Adipocyte (in vitro differentiated cells): ENCODE measurements around the gene FAM131A.

Experiments used
- DNase-seq: peaks from one replicate; pipeline ENCODE4 v3.0.0-alpha.2; 2015; ENCODE audit warnings: low read depth
- H3K27me3 ChIP-seq: replicated peaks from 2 replicates; pipeline ENCODE4 v1.7.0; 2013; ENCODE audit warnings: mild to moderate bottlenecking, low read length, moderate library complexity; ENCODE audit not compliant: control insufficient read depth, insufficient read depth
- H3K36me3 ChIP-seq: 2 replicates; pipeline ENCODE4 v1.7.0; 2013; ENCODE audit warnings: low read length, mild to moderate bottlenecking, moderate library complexity; ENCODE audit not compliant: control insufficient read depth, insufficient read depth, severe bottlenecking
- H3K4me1 ChIP-seq: 2 replicates; pipeline ENCODE4 v1.7.0; 2013; ENCODE audit warnings: mild to moderate bottlenecking, low read length, moderate library complexity; ENCODE audit not compliant: control insufficient read depth, insufficient read depth
- H3K4me3 ChIP-seq: 2 replicates; pipeline ENCODE4 v1.7.0; 2013; ENCODE audit warnings: mild to moderate bottlenecking, low read length, moderate library complexity
- H3K9ac ChIP-seq: 2 replicates; pipeline ENCODE4 v1.7.0; 2013; ENCODE audit warnings: mild to moderate bottlenecking, low read length, moderate library complexity
- H3K9me3 ChIP-seq: 2 replicates; pipeline ENCODE4 v1.7.0; 2013; ENCODE audit warnings: mild to moderate bottlenecking, low read length, moderate library complexity; ENCODE audit not compliant: control insufficient read depth

FAM131A gene

GRCh38 chr3:184360929-184361531, 23.6 kb downstream of the FAM131A start:
- Histone ChIP-seq H3K4me3 (peak overlapping the region; percentile 99), H3K27me3 (no peaks in the 10 kb centered on the region), H3K36me3 (peaks cover 18% of the 10 kb centered on the region), H3K4me1 (peaks cover 21% of the 10 kb centered on the region), H3K9me3 (no peaks in the 10 kb centered on the region), H3K9ac (peak overlapping the region; percentile 97)
- DNase-seq = no peak

DNA sequence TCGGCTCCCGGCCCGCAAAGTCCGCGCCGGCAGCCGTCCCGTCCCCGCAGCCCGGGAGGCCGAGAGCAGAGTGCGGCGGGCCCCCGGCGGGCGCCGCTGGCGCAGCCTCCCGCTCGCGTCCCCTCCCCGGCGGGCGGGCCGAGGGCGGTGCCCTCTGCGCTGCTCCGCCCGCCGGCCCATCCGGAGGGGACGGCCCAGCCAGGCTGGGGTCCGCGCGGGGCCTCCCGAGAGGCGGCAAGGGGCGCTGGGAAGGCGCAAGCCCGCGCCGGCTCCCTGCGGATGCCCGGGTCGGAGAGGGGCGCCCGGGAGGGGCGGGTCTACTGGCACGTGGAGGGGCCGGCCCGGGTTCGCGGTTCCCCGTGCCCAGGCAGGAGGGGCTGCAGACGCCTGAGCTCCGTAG, 24.1 kb downstream of the FAM131A start, which contains the start of the genes CLCN2 and POLR2H:
TSS of gene CLCN2 (minus strand) at position 74 of the 400 bp plus-strand sequence. CDS start 126 bp downstream, outside the sequence.
TSS of gene POLR2H (plus strand) at position 179 of the 400 bp plus-strand sequence. CDS start 1,783 bp downstream, outside the sequence.
- peak within 1 kb of the TSS; percentile 97 for H3K9ac ChIP-seq
- DNase-seq = peak; percentile 87
- no peaks in the 10 kb centered on the region for H3K9me3 ChIP-seq
- peak within 1 kb of the TSS; percentile 99 for H3K4me3 ChIP-seq
- H3K27me3 ChIP-seq = no peaks in the 10 kb centered on the region
- peaks cover 21% of the 10 kb centered on the region for H3K4me1 ChIP-seq
- H3K36me3 ChIP-seq = peaks cover 19% of the 10 kb centered on the region

GRCh38 chr3:184361932-184362667, 24.7 kb downstream of the FAM131A start:
- peak; percentile 83 for DNase-seq
- peak overlapping the region; percentile 97 for H3K9ac ChIP-seq
- peak overlapping the region; percentile 99 for H3K4me3 ChIP-seq
- H3K36me3 ChIP-seq = peaks cover 22% of the 10 kb centered on the region
- H3K4me1 ChIP-seq = peaks cover 21% of the 10 kb centered on the region
- H3K27me3 ChIP-seq = no peaks in the 10 kb centered on the region
- H3K9me3 ChIP-seq = no peaks in the 10 kb centered on the region

DNA sequence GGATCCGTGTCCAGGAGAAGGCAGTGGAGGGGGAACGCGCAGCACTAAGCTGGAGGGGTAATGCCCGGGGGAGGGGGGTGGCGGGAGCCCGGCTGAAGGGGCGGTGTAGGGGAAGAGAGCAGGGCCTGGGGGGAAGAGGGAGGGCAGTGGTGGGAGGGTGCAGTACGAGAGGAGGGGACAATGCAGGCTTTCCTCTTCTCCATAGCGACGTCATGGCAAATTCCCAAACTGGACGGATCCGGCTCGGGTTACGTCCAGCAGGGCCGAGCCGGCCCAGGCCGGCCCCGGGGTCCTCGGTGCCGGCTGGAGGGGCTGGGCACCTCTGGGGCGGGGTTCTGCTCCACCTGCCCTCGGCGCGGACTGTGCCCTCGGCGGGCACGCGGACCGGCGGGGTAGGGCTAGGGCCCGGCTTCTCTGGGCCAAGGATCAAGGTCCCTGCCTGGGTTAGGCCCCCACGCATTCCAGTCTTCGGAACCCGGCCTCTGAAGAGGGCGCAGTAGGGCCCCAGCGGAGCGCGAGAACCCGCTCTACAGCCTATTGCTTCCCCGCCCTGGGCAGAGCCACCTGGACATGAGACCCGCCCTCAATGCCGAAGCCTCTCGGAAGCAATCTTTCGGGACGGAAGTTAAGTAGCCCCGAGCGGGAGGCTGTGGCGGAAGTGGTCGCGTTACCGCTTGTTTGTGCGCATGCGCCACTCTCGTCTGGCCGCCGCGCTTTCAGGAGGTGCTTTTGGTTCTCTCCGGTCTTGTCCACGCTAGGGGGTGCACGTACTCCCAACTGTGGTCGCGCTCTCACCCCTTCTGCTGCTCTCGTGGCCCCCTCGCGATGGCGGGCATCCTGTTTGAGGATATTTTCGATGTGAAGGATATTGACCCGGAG, 25.5 kb downstream of the FAM131A start:
- H3K9ac ChIP-seq = peak overlapping the region; percentile 97
- peaks cover 26% of the 10 kb centered on the region for H3K36me3 ChIP-seq
- peak; percentile 99 for DNase-seq
- peaks cover 23% of the 10 kb centered on the region for H3K4me1 ChIP-seq
- H3K27me3 ChIP-seq = no peaks in the 10 kb centered on the region
- H3K4me3 ChIP-seq = peak overlapping the region; percentile 99
- H3K9me3 ChIP-seq = no peaks in the 10 kb centered on the region

DNA sequence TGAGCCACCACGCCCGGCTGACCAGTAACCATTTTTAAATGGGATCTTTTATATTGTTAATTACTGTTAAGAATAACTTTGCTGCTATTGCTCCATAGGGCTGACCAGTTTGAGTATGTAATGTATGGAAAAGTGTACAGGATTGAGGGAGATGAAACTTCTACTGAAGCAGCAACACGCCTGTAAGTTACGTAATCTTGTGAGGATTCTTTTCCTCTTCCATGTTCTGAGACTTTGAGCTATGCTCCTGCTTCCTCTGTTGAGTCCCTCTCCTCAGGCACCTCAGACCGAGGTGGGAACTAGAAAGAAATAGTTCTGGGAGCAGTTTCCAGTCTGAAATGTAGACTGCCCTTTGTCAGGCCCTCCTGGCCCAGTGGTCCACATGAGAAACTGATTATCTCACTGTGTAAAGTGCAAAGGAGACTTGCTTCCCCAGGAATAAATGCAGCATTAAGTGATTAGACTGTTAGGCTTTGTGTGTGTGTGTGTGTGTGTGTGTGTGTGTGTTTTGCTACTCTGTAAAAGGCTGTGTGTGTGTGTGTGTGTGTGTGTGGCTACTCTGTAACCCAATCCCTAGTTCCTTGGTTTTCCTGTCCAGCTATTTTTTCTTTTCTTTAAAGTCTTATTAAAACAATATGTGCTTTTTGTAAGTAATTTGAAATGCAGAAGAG, 29.4 kb downstream of the FAM131A start:
- Histone ChIP-seq H3K27me3 (no peaks in the 10 kb centered on the region), H3K4me3 (no peak overlapping the region), H3K9me3 (no peaks in the 10 kb centered on the region), H3K9ac (peak overlapping the region; percentile 27), H3K4me1 (peaks cover 39% of the 10 kb centered on the region), H3K36me3 (peaks cover 27% of the 10 kb centered on the region)
- peak; percentile 83 for DNase-seq

DNA sequence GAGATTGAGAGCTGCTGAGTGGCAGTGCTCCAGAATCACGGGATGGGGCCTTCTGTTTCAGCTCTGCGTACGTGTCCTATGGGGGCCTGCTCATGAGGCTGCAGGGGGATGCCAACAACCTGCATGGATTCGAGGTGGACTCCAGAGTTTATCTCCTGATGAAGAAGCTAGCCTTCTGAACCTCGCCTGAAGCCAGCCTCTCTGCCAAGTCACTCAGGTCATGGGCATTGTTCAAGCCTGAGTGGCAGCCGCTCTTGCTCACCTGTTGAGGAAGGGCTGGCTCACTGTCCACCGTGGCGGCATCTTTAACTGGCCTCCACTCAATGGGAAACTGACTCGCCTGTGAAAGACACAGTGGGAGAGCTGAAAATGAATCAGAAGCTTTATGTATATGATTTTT, 30.7 kb downstream of the FAM131A start:
- H3K4me1 ChIP-seq = peaks cover 42% of the 10 kb centered on the region
- no peaks in the 10 kb centered on the region for H3K27me3 ChIP-seq
- H3K4me3 ChIP-seq = no peak overlapping the region
- no peaks in the 10 kb centered on the region for H3K9me3 ChIP-seq
- no peak overlapping the region for H3K9ac ChIP-seq
- DNase-seq = no peak
- H3K36me3 ChIP-seq = peaks cover 27% of the 10 kb centered on the region

DNA sequence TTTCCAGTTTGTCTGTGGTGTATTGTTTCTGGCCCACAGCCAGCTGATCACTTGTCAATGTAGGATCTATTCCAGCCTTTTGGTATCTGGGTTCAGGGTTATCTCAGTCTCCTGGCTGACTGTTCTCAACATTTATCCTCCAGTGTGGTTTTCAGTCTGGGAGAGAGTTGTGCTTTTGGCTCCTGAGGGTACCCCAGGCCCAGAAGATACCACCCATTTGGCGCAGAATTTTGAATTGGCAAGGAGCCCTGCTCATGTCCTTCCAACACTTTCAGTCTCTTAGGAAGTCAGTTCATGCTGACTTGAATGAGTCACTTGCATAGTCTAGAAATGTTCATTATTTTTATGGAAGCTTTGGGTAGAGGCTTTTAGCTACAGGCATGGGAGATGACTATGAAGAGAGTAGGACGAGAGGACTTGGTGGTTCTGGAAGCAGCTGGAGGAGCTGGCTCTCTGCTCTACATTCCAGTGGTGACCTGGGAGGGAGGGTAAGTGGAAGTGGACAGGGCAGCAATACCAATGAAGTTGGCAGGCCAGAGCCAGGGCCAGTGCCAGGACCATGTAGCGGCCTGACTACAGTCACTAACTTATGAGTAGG, 31.3 kb downstream of the FAM131A start:
- H3K9ac ChIP-seq = peak overlapping the region; percentile 3
- H3K9me3 ChIP-seq = no peaks in the 10 kb centered on the region
- peaks cover 27% of the 10 kb centered on the region for H3K36me3 ChIP-seq
- DNase-seq = peak; percentile 28
- no peak overlapping the region for H3K4me3 ChIP-seq
- H3K27me3 ChIP-seq = no peaks in the 10 kb centered on the region
- peaks cover 48% of the 10 kb centered on the region for H3K4me1 ChIP-seq

DNA sequence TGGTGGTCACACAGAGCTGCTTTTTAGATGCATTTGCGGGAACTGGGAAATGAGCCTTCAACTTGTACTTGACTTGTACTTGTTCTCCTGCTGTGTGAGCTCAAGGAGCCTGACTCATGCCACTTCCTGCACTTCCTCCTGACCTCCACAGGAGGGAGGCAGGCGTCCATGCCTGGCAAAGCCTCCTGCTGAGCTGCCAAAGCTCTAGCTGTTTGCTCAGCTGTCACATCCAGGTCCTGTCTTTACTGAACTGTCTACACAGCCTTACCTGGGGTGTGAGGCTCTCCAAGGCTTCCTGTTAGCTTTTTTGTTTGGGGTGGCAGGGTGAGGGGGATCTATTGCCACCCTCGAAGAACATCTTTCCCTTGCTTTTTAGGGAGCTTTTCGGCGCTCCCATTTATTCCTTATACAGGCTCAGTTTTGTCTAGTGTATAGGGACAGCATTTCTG, 34.2 kb downstream of the FAM131A start:
- H3K9me3 ChIP-seq = no peaks in the 10 kb centered on the region
- peak; percentile 93 for DNase-seq
- H3K4me1 ChIP-seq = peaks cover 37% of the 10 kb centered on the region
- H3K9ac ChIP-seq = no peak overlapping the region
- H3K36me3 ChIP-seq = peaks cover 15% of the 10 kb centered on the region
- no peaks in the 10 kb centered on the region for H3K27me3 ChIP-seq
- no peak overlapping the region for H3K4me3 ChIP-seq

GRCh38 chr3:184372296-184372821, 35.0 kb downstream of the FAM131A start:
- no peak overlapping the region for H3K4me3 ChIP-seq
- no peaks in the 10 kb centered on the region for H3K9me3 ChIP-seq
- peaks cover 38% of the 10 kb centered on the region for H3K4me1 ChIP-seq
- no peak overlapping the region for H3K9ac ChIP-seq
- peaks cover 8% of the 10 kb centered on the region for H3K36me3 ChIP-seq
- DNase-seq = no peak
- H3K27me3 ChIP-seq = no peaks in the 10 kb centered on the region

DNA sequence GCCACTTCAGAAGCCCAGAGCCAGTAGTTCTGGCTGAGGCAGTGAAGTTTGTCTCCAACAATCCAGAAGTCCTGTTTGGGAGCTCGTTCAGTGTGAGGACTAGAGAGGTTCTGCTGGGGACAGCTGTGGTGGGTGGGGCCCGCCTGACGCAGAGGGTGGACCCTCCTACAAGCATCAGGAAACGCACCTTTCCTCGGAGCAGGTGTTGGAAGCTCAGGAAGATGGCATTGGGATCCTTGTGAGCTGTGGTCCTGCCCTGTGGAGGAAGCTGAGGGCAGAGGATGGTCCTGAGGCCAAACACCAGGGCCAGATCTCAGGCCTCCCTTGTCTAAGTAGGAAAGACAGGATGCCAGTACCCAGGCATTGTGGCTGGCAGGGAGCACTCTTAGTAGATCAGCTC, 35.5 kb downstream of the FAM131A start:
- Histone ChIP-seq H3K9me3 (no peaks in the 10 kb centered on the region), H3K4me1 (peaks cover 41% of the 10 kb centered on the region), H3K4me3 (no peak overlapping the region), H3K36me3 (peaks cover 5% of the 10 kb centered on the region), H3K27me3 (peaks cover 2% of the 10 kb centered on the region), H3K9ac (no peak overlapping the region)
- no peak for DNase-seq
